Loucy (cell line): ENCODE measurements around the gene PTTG1IP2.
A peak's percentile ranks its signal among the peaks of the same experiment; 100 is the strongest.
"Not testable (repeated sequence)": the region's sequence is repeated elsewhere in the genome, so short reads cannot be mapped to it uniquely, and the experiment has no call there.

Source experiments
- H2AFZ ChIP-seq: fragments of 200-600 bp; sonication (generic); 2 replicates; pipeline ENCODE4 v1.6.0; 2016; ENCODE audit warnings: antibody characterized with exemption, mild to moderate bottlenecking, low read length, moderate library complexity
- H3F3A ChIP-seq: fragments of 200-600 bp; 2 replicates; pipeline ENCODE4 v1.6.0; 2016; ENCODE audit warnings: antibody characterized with exemption, low read depth, mild to moderate bottlenecking
- H3K27me3 ChIP-seq: fragments of 200-600 bp; sonication (generic); 2 replicates; pipeline ENCODE4 v1.6.1; 2014; ENCODE audit warnings: low read length, mild to moderate bottlenecking; ENCODE audit not compliant: insufficient read depth, poor library complexity, severe bottlenecking
- H3K36me3 ChIP-seq: fragments of 200-600 bp; sonication (generic); 2 replicates; pipeline ENCODE4 v1.6.1; 2016; ENCODE audit warnings: low read length; ENCODE audit not compliant: insufficient read depth
- H3K4me1 ChIP-seq: fragments of 200-600 bp; sonication (generic); 2 replicates; pipeline ENCODE4 v1.5.1; 2014; ENCODE audit warnings: low read length, mild to moderate bottlenecking; ENCODE audit not compliant: insufficient read depth, poor library complexity, severe bottlenecking
- H3K4me2 ChIP-seq: fragments of 200-600 bp; sonication (generic); 2 replicates; pipeline ENCODE4 v1.6.0; 2014; ENCODE audit warnings: antibody characterized with exemption, low read length, low read depth, mild to moderate bottlenecking; ENCODE audit not compliant: poor library complexity, severe bottlenecking
- H3K4me3 ChIP-seq: fragments of 200-600 bp; sonication (generic); 2 replicates; pipeline ENCODE4 v1.5.1; 2014; ENCODE audit warnings: low read length, mild to moderate bottlenecking, mixed read lengths; ENCODE audit not compliant: poor library complexity, severe bottlenecking
- H3K79me2 ChIP-seq: fragments of 200-600 bp; sonication (generic); 2 replicates; pipeline ENCODE4 v1.6.1; 2014; ENCODE audit warnings: low read length; ENCODE audit not compliant: insufficient read depth
- H3K9ac ChIP-seq: fragments of 200-600 bp; sonication (generic); 2 replicates; pipeline ENCODE4 v1.6.0; 2014; ENCODE audit warnings: mild to moderate bottlenecking, low read depth, low read length, moderate library complexity; ENCODE audit not compliant: poor library complexity, severe bottlenecking
- H3K9me2 ChIP-seq: fragments of 200-600 bp; sonication (generic); replicated peaks from 2 replicates; pipeline ENCODE4 v1.6.1; 2016; ENCODE audit warnings: low read depth, low read length, mixed read lengths
- H3K9me3 ChIP-seq: fragments of 200-600 bp; sonication (generic); 2 replicates; pipeline ENCODE4 v1.6.1; 2014; ENCODE audit warnings: mild to moderate bottlenecking, antibody characterized with exemption, low read length, low read depth; ENCODE audit not compliant: insufficient read depth
- H4K20me1 ChIP-seq: fragments of 200-600 bp; sonication (generic); 2 replicates; pipeline ENCODE4 v1.6.0; 2014; ENCODE audit warnings: antibody characterized with exemption, low read length, mild to moderate bottlenecking; ENCODE audit not compliant: insufficient read depth, poor library complexity, severe bottlenecking
- EZH2phosphoT487 ChIP-seq: fragments of 200-600 bp; IDR thresholded peaks from 2 replicates; pipeline ENCODE4 v1.6.1; 2018; ENCODE audit warnings: antibody characterized with exemption, mild to moderate bottlenecking, moderate library complexity, borderline replicate concordance
- TF ChIP-seq, protein P1 (sequence below): fragments of 200-600 bp; sonication (generic); conservative IDR thresholded peaks from 2 replicates; pipeline ENCODE4 v1.5.1; 2014; ENCODE audit warnings: mild to moderate bottlenecking, antibody characterized with exemption, low read length

The PTTG1IP2 gene

DNA sequence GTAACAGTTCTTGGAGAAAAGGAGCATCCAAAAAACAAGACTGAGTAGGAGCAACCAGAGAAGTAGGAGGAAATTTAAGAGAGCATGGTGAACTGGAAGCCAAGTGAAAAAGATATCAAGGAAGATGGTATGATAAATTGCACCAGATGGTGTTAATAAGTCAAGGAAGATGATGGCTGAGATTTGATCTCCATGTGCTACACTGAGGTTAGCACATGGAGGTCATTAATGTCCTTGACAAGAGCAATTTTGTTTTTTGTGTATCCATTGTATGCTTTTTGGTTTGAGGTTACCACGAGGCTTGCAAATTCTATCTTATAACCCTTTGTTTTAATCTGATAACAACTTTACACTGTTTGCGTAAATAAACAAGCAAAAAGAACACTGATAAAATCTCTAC is 11.3 kb upstream of the PTTG1IP2 start:
- no peak for TF ChIP-seq EZH2phosphoT487
- TF ChIP-seq, protein P1, sequence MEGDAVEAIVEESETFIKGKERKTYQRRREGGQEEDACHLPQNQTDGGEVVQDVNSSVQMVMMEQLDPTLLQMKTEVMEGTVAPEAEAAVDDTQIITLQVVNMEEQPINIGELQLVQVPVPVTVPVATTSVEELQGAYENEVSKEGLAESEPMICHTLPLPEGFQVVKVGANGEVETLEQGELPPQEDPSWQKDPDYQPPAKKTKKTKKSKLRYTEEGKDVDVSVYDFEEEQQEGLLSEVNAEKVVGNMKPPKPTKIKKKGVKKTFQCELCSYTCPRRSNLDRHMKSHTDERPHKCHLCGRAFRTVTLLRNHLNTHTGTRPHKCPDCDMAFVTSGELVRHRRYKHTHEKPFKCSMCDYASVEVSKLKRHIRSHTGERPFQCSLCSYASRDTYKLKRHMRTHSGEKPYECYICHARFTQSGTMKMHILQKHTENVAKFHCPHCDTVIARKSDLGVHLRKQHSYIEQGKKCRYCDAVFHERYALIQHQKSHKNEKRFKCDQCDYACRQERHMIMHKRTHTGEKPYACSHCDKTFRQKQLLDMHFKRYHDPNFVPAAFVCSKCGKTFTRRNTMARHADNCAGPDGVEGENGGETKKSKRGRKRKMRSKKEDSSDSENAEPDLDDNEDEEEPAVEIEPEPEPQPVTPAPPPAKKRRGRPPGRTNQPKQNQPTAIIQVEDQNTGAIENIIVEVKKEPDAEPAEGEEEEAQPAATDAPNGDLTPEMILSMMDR = no peak
- Histone ChIP-seq H3K4me2 (no peak overlapping the region), H3K4me1 (peaks cover 6% of the 10 kb centered on the region), H2AFZ (no peak overlapping the region), H3K9ac (no peak overlapping the region), H3K4me3 (no peak overlapping the region), H3K36me3 (no peaks in the 10 kb centered on the region), H3F3A (no peaks in the 10 kb centered on the region), H3K9me3 (no peaks in the 10 kb centered on the region), H3K79me2 (no peaks in the 10 kb centered on the region), H4K20me1 (no peaks in the 10 kb centered on the region), H3K9me2 (no peaks in the 10 kb centered on the region), H3K27me3 (no peaks in the 10 kb centered on the region)

DNA sequence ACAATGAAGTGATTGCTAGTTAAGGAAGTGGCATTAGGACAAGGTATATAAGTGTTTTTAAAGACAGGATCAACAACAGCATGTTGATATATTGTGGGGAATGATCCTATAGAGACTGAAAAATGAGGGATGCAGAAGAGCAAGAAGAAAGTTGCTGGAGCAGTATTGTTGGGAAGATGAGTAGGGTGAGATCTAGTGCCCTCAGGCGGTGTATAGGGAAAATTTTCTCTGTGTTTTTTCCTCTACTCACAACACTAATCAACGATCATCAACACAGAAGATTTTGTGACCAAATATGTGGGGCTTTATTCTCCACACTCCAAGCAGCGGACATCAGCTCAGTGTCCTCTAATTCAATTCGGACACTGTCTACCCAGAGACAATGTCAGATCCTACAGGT is 9.6 kb upstream of the PTTG1IP2 start:
- peaks cover 8% of the 10 kb centered on the region for H3K4me1 ChIP-seq
- no peaks in the 10 kb centered on the region for H3K36me3 ChIP-seq
- H2AFZ ChIP-seq = no peak overlapping the region
- H3K79me2 ChIP-seq = no peaks in the 10 kb centered on the region
- peaks cover 2% of the 10 kb centered on the region; the same call in 1 of the 2 replicates for H3K9me3 ChIP-seq
- no peak overlapping the region for H3K4me2 ChIP-seq
- H3K4me3 ChIP-seq = no peak overlapping the region
- no peaks in the 10 kb centered on the region for H3K27me3 ChIP-seq
- no peak overlapping the region for H3K9ac ChIP-seq
- H3K9me2 ChIP-seq = no peaks in the 10 kb centered on the region
- no peaks in the 10 kb centered on the region for H4K20me1 ChIP-seq
- H3F3A ChIP-seq = no peaks in the 10 kb centered on the region
- TF ChIP-seq, protein P1 = no peak
- no peak for TF ChIP-seq EZH2phosphoT487

DNA sequence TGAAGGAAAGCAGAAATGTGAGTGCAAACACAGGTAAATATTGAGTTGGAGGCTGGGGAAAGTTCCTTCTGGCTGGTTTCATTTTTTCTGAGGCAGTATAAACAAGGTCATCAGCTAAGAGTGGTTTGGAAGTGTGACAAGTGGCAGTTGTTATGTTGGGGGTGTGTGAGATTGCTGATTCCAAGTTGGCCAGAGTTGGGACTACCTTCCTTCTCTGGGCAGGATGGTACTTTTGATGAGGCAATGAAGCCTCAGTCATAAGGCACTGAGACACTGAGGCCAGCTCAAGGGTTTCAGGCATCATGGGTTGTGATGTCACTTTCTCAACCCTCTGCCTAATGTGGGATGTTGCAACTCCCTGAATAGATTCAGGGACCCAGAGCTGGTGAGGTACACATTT is 8.2 kb upstream of the PTTG1IP2 start:
- Histone ChIP-seq H3K36me3 (no peaks in the 10 kb centered on the region), H3K4me1 (peaks cover 8% of the 10 kb centered on the region), H3K4me2 (no peak overlapping the region), H3K79me2 (no peaks in the 10 kb centered on the region), H3K9me2 (no peaks in the 10 kb centered on the region), H3K27me3 (no peaks in the 10 kb centered on the region), H2AFZ (no peak overlapping the region; the same call in 1 of the 2 replicates), H3F3A (no peaks in the 10 kb centered on the region), H3K9me3 (peaks cover 2% of the 10 kb centered on the region; the same call in 1 of the 2 replicates), H3K4me3 (no peak overlapping the region), H4K20me1 (no peaks in the 10 kb centered on the region), H3K9ac (no peak overlapping the region)
- no peak for TF ChIP-seq EZH2phosphoT487
- TF ChIP-seq, protein P1 = no peak

DNA sequence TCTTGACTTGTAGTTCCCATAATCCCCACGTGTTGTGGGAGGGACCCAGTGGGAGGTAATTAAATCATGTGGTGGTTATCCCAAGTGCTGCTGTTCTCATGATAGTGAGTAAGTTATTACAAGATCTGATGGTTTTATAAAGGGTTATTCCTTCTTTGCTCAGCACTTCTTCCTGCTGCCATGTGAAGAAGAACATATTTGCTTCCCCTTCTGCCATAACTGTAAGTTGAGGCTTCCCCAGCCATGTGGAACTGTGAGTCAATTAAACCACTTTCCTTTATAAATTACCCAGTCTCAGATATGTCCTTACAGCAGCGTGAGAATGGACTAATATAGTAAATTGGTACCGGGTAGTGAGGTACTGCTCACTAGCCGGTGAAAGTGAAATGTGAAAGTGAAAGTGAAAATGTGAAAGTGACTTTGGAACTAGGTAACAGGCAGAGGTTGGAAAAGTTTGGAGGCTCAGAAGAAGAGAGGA is 6.2 kb upstream of the PTTG1IP2 start:
- Histone ChIP-seq H3K9ac (peak overlapping the region; percentile 48), H2AFZ (peak overlapping the region; percentile 95), H3K4me3 (peak overlapping the region; percentile 73), H3K4me2 (peak overlapping the region; percentile 62)
- H3K79me2 ChIP-seq, H4K20me1 ChIP-seq, H3K9me3 ChIP-seq, H3K4me1 ChIP-seq, H3K9me2 ChIP-seq, H3K27me3 ChIP-seq, H3K36me3 ChIP-seq, H3F3A ChIP-seq: not testable (repeated sequence)
